GM10248 (cell line): ENCODE data around the gene SLIT1.

Experiments used
- CTCF ChIA-PET: fragments of 300-600 bp; sonication (Branson Sonifier 250); formaldehyde crosslinking; extraction: SDS; loops from one replicate; lab custom pipeline; 2021; ENCODE audit warnings: antibody characterized with exemption; lab: Yijun Ruan, JAX
- POLR2A ChIA-PET: fragments of 350-650 bp; sonication (Branson Sonifier 250); formaldehyde crosslinking; extraction: SDS; loops from one replicate; lab custom pipeline; 2020; ENCODE audit warnings: antibody characterized with exemption; lab: Yijun Ruan, JAX
- DNase-seq: peaks from one replicate; pipeline ENCODE4 v3.0.0; 2012; ENCODE audit errors: extremely low spot score
- CTCF ChIP-seq: IDR thresholded peaks from 2 replicates; pipeline ENCODE4 v1.5.1; 2012; ENCODE audit warnings: mild to moderate bottlenecking, low read depth; ENCODE audit errors: extremely low read depth, missing control alignments, control extremely low read depth

SLIT1 gene

GRCh38 chr10:97072851-97073665 is 112.7 kb downstream of the SLIT1 start:
- TF ChIP-seq CTCF, result peak; percentile 96
- POLR2A ChIA-PET, result no interaction called here

GRCh38 chr10:97071496-97071895 is 114.3 kb downstream of the SLIT1 start:
- DNase-seq, result no peak
- ChIA-PET POLR2A (no interaction called here), CTCF (interaction anchor here (0.9 to 16.9 kb wide), 15 partner anchors 11 to 697 kb away, joined by 3 to 484 read pairs (median 16); no protein-coding TSS in a partner anchor)
- no peak for TF ChIP-seq CTCF

More at GRCh38 chr10:97072851-97073665, 112.7 kb downstream of the SLIT1 start:
- CTCF ChIA-PET, result interaction anchor here (0.6 to 16.9 kb wide), 43 partner anchors 9 to 309 kb away, joined by 3 to 484 read pairs (median 5); no protein-coding TSS in a partner anchor
- peak; percentile 84 for DNase-seq

GRCh38 chr10:97069576-97070362 is 116.0 kb downstream of the SLIT1 start:
- TF ChIP-seq CTCF, result no peak
- DNase-seq, result no peak
- POLR2A ChIA-PET, result no interaction called here
- CTCF ChIA-PET, result interaction anchor here (1.2 to 16.9 kb wide), 6 partner anchors 11 to 138 kb away, joined by 3 to 484 read pairs (median 36); no protein-coding TSS in a partner anchor

- no peak for DNase-seq
- TF ChIP-seq CTCF, result no peak
- CTCF ChIA-PET, result interaction anchor here (0.8 to 16.9 kb wide), 6 partner anchors 11 to 139 kb away, joined by 3 to 484 read pairs (median 36); no protein-coding TSS in a partner anchor
- POLR2A ChIA-PET, result no interaction called here
These were observed 116.7 kb downstream of the SLIT1 start for GRCh38 chr10:97069026-97069425.

- ChIA-PET POLR2A (no interaction called here), CTCF (interaction anchor here (1.5 to 16.9 kb wide), 4 partner anchors 10 to 142 kb away, joined by 8 to 484 read pairs (median 48); no protein-coding TSS in a partner anchor)
- DNase-seq, result no peak
- no peak for TF ChIP-seq CTCF
These were observed 117.9 kb downstream of the SLIT1 start for GRCh38 chr10:97067716-97068391.
